Right renal pelvis (tissue), 4 donors: Measurements from ENCODE around the gene GRAMD2B. TPM values are rescaled to one million over a fixed set of nuclear protein-coding genes. Genes with fewer than 3 reads are reported as not detected.
"Not testable (repeated sequence)": the region's sequence is repeated elsewhere in the genome, so short reads cannot be mapped to it uniquely, and the experiment has no call there.

Experiments used
- DNase-seq, 4 donors: peaks; one replicate each; pipeline ENCODE4 v3.0.0-alpha.2; 2013; ENCODE audit warnings: low read depth in 4 of 4, low spot score in 3 of 4, missing footprints in 1 of 4
- polyA plus RNA-seq, 4 donors: library from polyadenylated mRNA; unstranded; fragments of 120-200 nt; gene quantifications; one replicate each; pipeline ENCODE4 v1.2.1, GENCODE V29; 2013; ENCODE audit not compliant: insufficient read length in 4 of 4

Gene GRAMD2B
- 10 to 100 TPM; 21.1 to 30.4 (median 27.6) TPM for polyA plus RNA-seq

- DNase-seq, result peak; percentile 72 to 86 (median 80)
Observed at GRCh38 chr5:126422994-126423788, at the start of gene GRAMD2B. GRAMD2B (plus strand) TSS chr5:126423409; CDS start chr5:126423607, 198 bp downstream.

- no peak for DNase-seq
Observed at GRCh38 chr5:126374109-126374416, 49.1 kb upstream of the GRAMD2B start.

- no peak for DNase-seq
Observed at GRCh38 chr5:126376443-126376842, 46.8 kb upstream of the GRAMD2B start.

- no peak for DNase-seq
Observed at GRCh38 chr5:126377424-126377823, 45.8 kb upstream of the GRAMD2B start.

- not testable (repeated sequence) for DNase-seq
Observed at GRCh38 chr5:126380316-126380715, 42.9 kb upstream of the GRAMD2B start.

- no peak for DNase-seq
Observed at GRCh38 chr5:126383246-126383645, 40.0 kb upstream of the GRAMD2B start.

GRCh38 chr5:126383776-126384175 is 39.4 kb upstream of the GRAMD2B start:
- no peak for DNase-seq

- DNase-seq, result no peak
Observed at GRCh38 chr5:126384985-126385384, 38.2 kb upstream of the GRAMD2B start.

GRCh38 chr5:126385524-126386502 is 37.4 kb upstream of the GRAMD2B start:
- no peak for DNase-seq

- no peak for DNase-seq
Observed at GRCh38 chr5:126389179-126389578, 34.0 kb upstream of the GRAMD2B start.

GRCh38 chr5:126390051-126390450 is 33.2 kb upstream of the GRAMD2B start:
- DNase-seq, result no peak

- no peak for DNase-seq
Observed at GRCh38 chr5:126391386-126391785, 31.8 kb upstream of the GRAMD2B start.

GRCh38 chr5:126394211-126394788 is 28.9 kb upstream of the GRAMD2B start:
- no peak for DNase-seq

GRCh38 chr5:126395198-126395597 is 28.0 kb upstream of the GRAMD2B start:
- no peak for DNase-seq

- DNase-seq, result no peak
Observed at GRCh38 chr5:126395605-126396004, 27.6 kb upstream of the GRAMD2B start.

GRCh38 chr5:126396721-126397120 is 26.5 kb upstream of the GRAMD2B start:
- DNase-seq, result not testable (repeated sequence)

GRCh38 chr5:126398791-126399190 is 24.4 kb upstream of the GRAMD2B start:
- no peak for DNase-seq

GRCh38 chr5:126400621-126401251 is 22.5 kb upstream of the GRAMD2B start:
- no peak for DNase-seq

GRCh38 chr5:126402621-126403555 is 20.3 kb upstream of the GRAMD2B start:
- no peak for DNase-seq

GRCh38 chr5:126403876-126404275 is 19.3 kb upstream of the GRAMD2B start:
- DNase-seq, result no peak
